HepG2 (cell line): ENCODE measurements around the gene INHBC. TPM values are rescaled to one million over a fixed set of nuclear protein-coding genes. Genes with fewer than 3 reads are reported as not detected.

Experiments used
- ATAC-seq: fragments of 200-7000 bp; cut with Tn5 transposase; 3 replicates; pipeline ENCODE4 v1.9.1; 2020; ENCODE audit warnings: mild to moderate bottlenecking, moderate library complexity
- BruUV-seq: library from RNA; stranded (reverse); fragments of 400-500 nt; replicated peaks from 2 replicates; lab custom pipeline; 2021; lab: Mats Ljungman, UMichigan
- CTCF ChIA-PET: fragments of 300-600 bp; formaldehyde crosslinking; extraction: SDS; loops from one replicate; lab custom pipeline; 2021; ENCODE audit warnings: low total read pairs, inconsistent platforms, low intra/inter-chr PET ratio; lab: Yijun Ruan, JAX
- POLR2A ChIA-PET: fragments of 350-600 bp; sonication (Branson Sonifier 250); formaldehyde crosslinking; loops from one replicate; lab custom pipeline; 2020; ENCODE audit warnings: antibody characterized with exemption, inconsistent platforms; lab: Yijun Ruan, JAX
- DNase-seq: peaks from one replicate; pipeline ENCODE4 v3.0.0-alpha.2; 2015; ENCODE audit warnings: low spot score
- FAIRE-seq: peaks from 3 replicates; lab custom pipeline; 2011; peaks lifted over from hg19 to GRCh38; lab: Jason Lieb, UNC
- H2AFZ ChIP-seq: one replicate; pipeline ENCODE4 v1.6.1; 2011; ENCODE audit warnings: low read length, inconsistent platforms
- H3K27ac ChIP-seq: fragments of 300-600 bp; 3 replicates; pipeline ENCODE4 v1.8.0; 2011; ENCODE audit warnings: mixed run types, mild to moderate bottlenecking, mixed read lengths, low read length, inconsistent platforms; ENCODE audit not compliant: insufficient read depth; ENCODE audit errors: extremely low read length
- H3K27me3 ChIP-seq, 2 experiments: fragments of 200-600 bp in 1 of 2; 2 replicates in 1 of 2; 3 replicates in 1 of 2; pipeline versions ENCODE4 v1.6.0 to v1.8.0; 2011; ENCODE audit warnings: low read length in 2 of 2, mild to moderate bottlenecking in 2 of 2, moderate library complexity in 2 of 2, inconsistent platforms in 1 of 2; ENCODE audit not compliant: insufficient read depth in 2 of 2, control insufficient read depth in 1 of 2
- H3K36me3 ChIP-seq, 2 experiments: fragments of 200-600 bp in 1 of 2; replicated peaks in 1 of 2; 2 replicates in 1 of 2; 3 replicates in 1 of 2; pipeline versions ENCODE4 v1.5.1 to v1.8.0; 2011; ENCODE audit warnings: low read length in 2 of 2, inconsistent platforms in 1 of 2; ENCODE audit not compliant: insufficient read depth in 2 of 2, control insufficient read depth in 1 of 2
- H3K4me1 ChIP-seq: 2 replicates; pipeline ENCODE4 v1.5.1; 2012; ENCODE audit warnings: low read length, inconsistent platforms; ENCODE audit not compliant: insufficient read depth
- H3K4me2 ChIP-seq: 2 replicates; pipeline ENCODE4 v1.6.0; 2011; ENCODE audit warnings: low read depth, low read length, inconsistent platforms
- H3K4me3 ChIP-seq, 3 experiments: fragments of 200-600 bp in 1 of 3; sonication (generic), shearing (Covaris generic) in 1 of 3; replicated peaks in 1 of 3; 2 replicates each; pipeline ENCODE4 v1.5.1; 2011 to 2016; ENCODE audit warnings: low read length in 3 of 3, inconsistent platforms in 2 of 3, low read depth in 2 of 3, mild to moderate bottlenecking in 2 of 3, control low read depth in 1 of 3, mixed read lengths in 1 of 3; ENCODE audit not compliant: insufficient read depth in 1 of 3
- H3K79me2 ChIP-seq: one replicate; pipeline ENCODE4 v1.6.1; 2011; ENCODE audit warnings: low read length, inconsistent platforms; ENCODE audit not compliant: insufficient read depth
- H3K9ac ChIP-seq: 2 replicates; pipeline ENCODE4 v1.6.0; 2011; ENCODE audit warnings: mild to moderate bottlenecking, low read depth, low read length, inconsistent platforms; ENCODE audit not compliant: insufficient read depth
- H3K9me3 ChIP-seq: 2 replicates; pipeline ENCODE4 v1.5.1; 2012; ENCODE audit warnings: mild to moderate bottlenecking, low read length
- H4K20me1 ChIP-seq: 2 replicates; pipeline ENCODE4 v1.6.0; 2011; ENCODE audit warnings: inconsistent platforms, mild to moderate bottlenecking, low read length, moderate library complexity; ENCODE audit not compliant: insufficient read depth
- ELF3 ChIP-seq: IDR thresholded peaks from 2 replicates; pipeline ENCODE4 v1.6.1; 2016; ENCODE audit warnings: missing genetic modification reagents, missing compliant biosample characterization
- ERF ChIP-seq: IDR thresholded peaks from 2 replicates; pipeline ENCODE4 v1.6.1; 2018; ENCODE audit warnings: missing biosample characterization, missing genetic modification reagents
- GLI4 ChIP-seq: sonication (generic); formaldehyde crosslinking; IDR thresholded peaks from 2 replicates; pipeline ENCODE4 v1.5.1; 2020; ENCODE audit warnings: missing genetic modification reagents, mild to moderate bottlenecking, moderate library complexity, borderline replicate concordance
- MAFF ChIP-seq: IDR thresholded peaks from 2 replicates; pipeline ENCODE4 v1.6.1; 2011; ENCODE audit warnings: low read depth, low read length, improper control_type of control experiment
- MEIS2 ChIP-seq: sonication (generic); formaldehyde crosslinking; IDR thresholded peaks from 2 replicates; pipeline ENCODE4 v1.9.0; 2021; ENCODE audit warnings: mild to moderate bottlenecking, missing genetic modification reagents
- MTA3 ChIP-seq: sonication (generic); formaldehyde crosslinking; IDR thresholded peaks from 2 replicates; pipeline ENCODE4 v1.4.0; 2020; ENCODE audit warnings: missing genetic modification reagents
- MYNN ChIP-seq: sonication (generic); formaldehyde crosslinking; IDR thresholded peaks from 2 replicates; pipeline ENCODE4 v1.4.0; 2020; ENCODE audit warnings: mild to moderate bottlenecking, low read depth, missing genetic modification reagents
- PHF8 ChIP-seq: sonication (generic); formaldehyde crosslinking; IDR thresholded peaks from 2 replicates; pipeline ENCODE4 v1.5.0; 2020; ENCODE audit warnings: missing genetic modification reagents
- POLR2G ChIP-seq: fragments of 200-400 bp; formaldehyde crosslinking; IDR thresholded peaks from 2 replicates; pipeline ENCODE4 v1.6.1; 2018; ENCODE audit warnings: mild to moderate bottlenecking, low read depth, low read length, moderate library complexity
- RBM22 ChIP-seq: fragments of 200-400 bp; formaldehyde crosslinking; optimal IDR thresholded peaks from 2 replicates; pipeline ENCODE3; 2017; ENCODE audit warnings: mild to moderate bottlenecking, low read length, moderate library complexity
- SP5 ChIP-seq: IDR thresholded peaks from 2 replicates; pipeline ENCODE4 v1.6.1; 2016; ENCODE audit warnings: low read depth, borderline replicate concordance
- TAF1 ChIP-seq: sonication (generic); formaldehyde crosslinking; IDR thresholded peaks from 2 replicates; pipeline ENCODE4 v1.4.0; 2020; ENCODE audit warnings: missing genetic modification reagents
- ZFX ChIP-seq: sonication (generic); formaldehyde crosslinking; IDR thresholded peaks from 2 replicates; pipeline ENCODE4 v1.4.0; 2020; ENCODE audit warnings: mild to moderate bottlenecking, low read depth, missing genetic modification reagents, moderate library complexity
- ZFY ChIP-seq: sonication (generic); formaldehyde crosslinking; IDR thresholded peaks from 2 replicates; pipeline ENCODE4 v1.4.0; 2020; ENCODE audit warnings: missing genetic modification reagents
- ZNF430 ChIP-seq: sonication (generic); formaldehyde crosslinking; IDR thresholded peaks from 2 replicates; pipeline ENCODE4 v1.9.0; 2021; ENCODE audit warnings: mild to moderate bottlenecking, missing genetic modification reagents
- WGBS: methylation state at CpG from one replicate; pipeline ENCODE4 v1.1.6; 2017; ENCODE audit warnings: low lambda C conversion rate; 5-methylcytosine and 5-hydroxymethylcytosine counted together
- in situ Hi-C: cut with HindIII; loops from 2 replicates; pipeline ENCODE4 v1.10.0; 2017; ENCODE audit warnings: low pct_unique_long_range_greater_than_20kb; ENCODE audit not compliant: extremely low pct_ligation_motif_present
- intact Hi-C: fragments of 100-400 bp; cut with micrococcal nuclease; formaldehyde crosslinking; loops from one replicate; pipeline ENCODE4 v1.10.0; 2022; ENCODE audit not compliant: unreplicated experiment
- polyA plus RNA-seq, 8 experiments: library from polyadenylated mRNA; depleted of rRNA in 3 of 8; stranded (reverse) in 7 of 8; unstranded in 1 of 8; fragments of >200 nt; fragmentation: Illumina TruSeq in 4 of 8; extraction: Trizol in 4 of 8; gene quantifications; 2 replicates each; pipeline versions ENCODE4 v1.2.1 to v1.2.3, GENCODE V29; 2011 to 2016; ENCODE audit warnings: low read depth in 4 of 8, missing spikeins in 1 of 8, mixed read lengths in 1 of 8; ENCODE audit not compliant: insufficient read depth in 1 of 8
- total RNA-seq, 5 experiments: library from RNA; depleted of rRNA; stranded (reverse); fragments of >200 nt; fragmentation: Illumina TruSeq; extraction: Trizol; gene quantifications; 2 replicates each; pipeline ENCODE4 v1.2.3, GENCODE V29; 2016; ENCODE audit warnings: low read depth in 1 of 5

INHBC gene
- total and polyA plus RNA-seq, 2 of the 13 experiments (the other 11 are each of a cell fraction or from before 2014, with no cell fraction given): 1.8 to 13.8 TPM

DNA sequence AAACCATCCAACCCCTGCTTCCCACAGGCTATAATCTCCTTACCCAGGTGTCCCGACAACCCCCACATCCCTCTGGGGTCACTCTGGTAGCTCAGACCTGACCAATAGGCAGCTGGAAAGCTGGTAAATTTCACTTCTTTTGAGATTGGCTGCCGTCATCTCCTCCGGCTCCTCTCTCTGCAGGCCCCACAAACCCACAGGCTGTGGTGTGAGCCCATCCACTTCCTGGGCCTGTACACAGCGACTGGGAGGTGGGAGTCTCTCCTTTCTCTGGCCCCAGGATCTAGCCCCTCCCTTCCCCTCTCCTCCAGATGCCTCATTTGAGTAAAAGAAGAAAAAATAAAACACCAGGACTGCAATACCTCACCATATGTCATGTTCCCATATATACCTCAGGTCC is 709 bp downstream of the INHBC start:
- no peaks in the 10 kb centered on the region for H3K9me3 ChIP-seq
- DNase-seq: no peak
- 3% methylated on average over 4 of the region's 4 CpGs for WGBS
- H4K20me1 ChIP-seq: no peaks in the 10 kb centered on the region
- no peak for FAIRE-seq
- no TSS peak for BruUV-seq
- peak overlapping the region; percentile 93 for H3K4me2 ChIP-seq
- H3K4me3 ChIP-seq: peak overlapping the region; percentile 59 to 75 (median 72)
- intact Hi-C loops: loop anchor here (1.0 kb wide), 1 partner anchor 18 kb away; no protein-coding TSS in a partner anchor
- in situ Hi-C loops: no loop called here
- POLR2A ChIA-PET: interaction anchor here (0.6 to 4.6 kb wide), 10 partner anchors 9 to 324 kb away, joined by 3 to 99 read pairs (median 4); partner anchors contain the start of genes GLI1, INHBE and STAT6
- no peaks in the 10 kb centered on the region for H3K27me3 ChIP-seq
- no peaks in the 10 kb centered on the region for H3K79me2 ChIP-seq
- peaks cover 41% of the 10 kb centered on the region for H3K4me1 ChIP-seq
- CTCF ChIA-PET: no interaction called here
- H3K36me3 ChIP-seq: no peaks in the 10 kb centered on the region
- H3K27ac ChIP-seq: peak overlapping the region; percentile 91
- H2AFZ ChIP-seq: peak overlapping the region; percentile 92
- TF ChIP-seq ELF3 (CRISPR knock-in tag): peak; percentile 46
- TF ChIP-seq RBM22: no peak
- TF ChIP-seq TAF1 (CRISPR knock-in tag): peak; percentile 22; the same call in 1 of the 2 replicates
- TF ChIP-seq MYNN (CRISPR knock-in tag): no peak
- no peak for TF ChIP-seq MTA3 (CRISPR knock-in tag)
- TF ChIP-seq SP5: no peak
- peak; percentile 63 for TF ChIP-seq ZFX (CRISPR knock-in tag)
- TF ChIP-seq MEIS2 (CRISPR knock-in tag): 0 out of 2 replicates have a peak, but pooled peaks have one; percentile 7
- TF ChIP-seq POLR2G: 0 out of 2 replicates have a peak, but pooled peaks have one; percentile 49
- TF ChIP-seq MAFF: no peak
- TF ChIP-seq ZFY (CRISPR knock-in tag): peak; percentile 27; the same call in 1 of the 2 replicates
- no peak for TF ChIP-seq GLI4 (CRISPR knock-in tag)
- TF ChIP-seq ERF: 0 out of 2 replicates have a peak, but pooled peaks have one; percentile 21
- TF ChIP-seq ZNF430 (CRISPR knock-in tag): no peak
- TF ChIP-seq PHF8 (CRISPR knock-in tag): peak; percentile 43; the same call in 1 of the 2 replicates
- TF ChIP-seq, all 625 proteins: peak for 8
- peak; percentile 60 for ATAC-seq
- peak overlapping the region; percentile 79 for H3K9ac ChIP-seq
